H1 (cell line): ENCODE results near the gene FOXQ1. TPM values are rescaled to one million over a fixed set of nuclear protein-coding genes. Genes with fewer than 3 reads are reported as not detected.

Experiments used
- CTCF ChIA-PET: fragments of 300-600 bp; sonication (Branson Sonifier 250); formaldehyde crosslinking; loops from one replicate; lab custom pipeline; 2021; ENCODE audit not compliant: partially characterized antibody; lab: Charles Lee
- POLR2A ChIA-PET: fragments of 300-600 bp; sonication (Branson Sonifier 250); formaldehyde crosslinking; loops from one replicate; lab custom pipeline; 2021; ENCODE audit warnings: inconsistent platforms; ENCODE audit not compliant: partially characterized antibody; lab: Charles Lee
- DNase-seq, 2 experiments: peaks; one replicate each; pipeline versions ENCODE4 v3.0.0 to v3.0.0-alpha.2; 2010 to 2022; ENCODE audit warnings: low spot score in 2 of 2, low read depth in 1 of 2, mixed read lengths in 1 of 2
- FAIRE-seq: peaks from 2 replicates; lab custom pipeline; 2011; peaks lifted over from hg19 to GRCh38; lab: Jason Lieb, UNC
- H2AFZ ChIP-seq: 2 replicates; pipeline ENCODE4 v1.8.1; 2012; ENCODE audit warnings: low read length, inconsistent platforms
- H2AK5ac ChIP-seq: 2 replicates; pipeline ENCODE4 v1.6.1; 2013; ENCODE audit warnings: low read depth, low read length
- H2BK120ac ChIP-seq: replicated peaks from 2 replicates; pipeline ENCODE3; 2013; ENCODE audit warnings: low read depth, low read length, inconsistent platforms
- H2BK12ac ChIP-seq: 2 replicates; pipeline ENCODE4 v1.6.1; 2013; ENCODE audit warnings: low read depth, low read length
- H2BK15ac ChIP-seq: 2 replicates; pipeline ENCODE4 v1.6.1; 2013; ENCODE audit warnings: low read length
- H2BK20ac ChIP-seq: 2 replicates; pipeline ENCODE4 v1.6.1; 2013; ENCODE audit warnings: low read length
- H2BK5ac ChIP-seq: 2 replicates; pipeline ENCODE4 v1.6.1; 2013; ENCODE audit warnings: low read depth, low read length
- H3K14ac ChIP-seq: 2 replicates; pipeline ENCODE4 v1.6.1; 2013; ENCODE audit warnings: inconsistent platforms; ENCODE audit not compliant: insufficient read length
- H3K18ac ChIP-seq: 2 replicates; pipeline ENCODE4 v1.6.1; 2013; ENCODE audit warnings: low read length; ENCODE audit errors: extremely low read depth
- H3K23ac ChIP-seq: 2 replicates; pipeline ENCODE4 v1.6.1; 2013; ENCODE audit warnings: inconsistent platforms; ENCODE audit not compliant: insufficient read length
- H3K23me2 ChIP-seq: 2 replicates; pipeline ENCODE4 v1.6.1; 2013; ENCODE audit warnings: low read depth, low read length
- H3K27ac ChIP-seq: 2 replicates; pipeline ENCODE4 v1.6.1; 2011; ENCODE audit warnings: low read depth, low read length, inconsistent platforms
- H3K27me3 ChIP-seq, 4 experiments: replicated peaks in 1 of 4; 1 replicate in 1 of 4; 2 replicates in 3 of 4; pipeline versions ENCODE4 v1.6.1 to v1.8.1; 2011 to 2013; ENCODE audit warnings: low read length in 3 of 4, mild to moderate bottlenecking in 3 of 4, inconsistent platforms in 2 of 4, mixed read lengths in 2 of 4, moderate library complexity in 1 of 4; ENCODE audit not compliant: control insufficient read depth in 3 of 4, insufficient read depth in 3 of 4; ENCODE audit errors: extremely low read depth in 1 of 4
- H3K36me3 ChIP-seq, 4 experiments: 2 replicates each; pipeline versions ENCODE4 v1.6.1 to v1.8.1; 2011 to 2013; ENCODE audit warnings: mild to moderate bottlenecking in 4 of 4, low read length in 3 of 4, moderate library complexity in 2 of 4, control low read depth in 1 of 4, inconsistent platforms in 1 of 4; ENCODE audit not compliant: insufficient read depth in 4 of 4, control insufficient read depth in 2 of 4
- H3K4ac ChIP-seq: replicated peaks from 2 replicates; pipeline ENCODE3; 2013; ENCODE audit warnings: low read length, low read depth, mixed read lengths, inconsistent platforms; ENCODE audit not compliant: insufficient read length
- H3K4me1 ChIP-seq, 4 experiments: replicated peaks in 1 of 4; 1 replicate in 1 of 4; 2 replicates in 3 of 4; pipeline versions ENCODE4 v1.6.1 to v1.8.1; 2011 to 2013; ENCODE audit warnings: low read length in 3 of 4, inconsistent platforms in 2 of 4, mixed read lengths in 1 of 4; ENCODE audit not compliant: insufficient read depth in 4 of 4, control insufficient read depth in 3 of 4
- H3K4me2 ChIP-seq, 2 experiments: 2 replicates each; pipeline versions ENCODE4 v1.6.1 to v1.8.1; 2011 to 2013; ENCODE audit warnings: low read depth in 2 of 2, low read length in 2 of 2, control low read depth in 1 of 2, inconsistent platforms in 1 of 2, mild to moderate bottlenecking in 1 of 2; ENCODE audit not compliant: insufficient read depth in 1 of 2
- H3K4me3 ChIP-seq, 4 experiments: fragments of 200-600, 300-600 bp in 1 of 4; sonication (generic), shearing (Covaris generic), sonication (Bioruptor Twin) in 1 of 4; 2 replicates each; pipeline versions ENCODE4 v1.5.1 to v1.8.1; 2011 to 2016; ENCODE audit warnings: low read length in 4 of 4, low read depth in 3 of 4, control low read depth in 2 of 4, inconsistent platforms in 2 of 4, mild to moderate bottlenecking in 2 of 4, mixed read lengths in 1 of 4, moderate library complexity in 1 of 4; ENCODE audit not compliant: insufficient read depth in 2 of 4; ENCODE audit errors: extremely low read depth in 1 of 4
- H3K56ac ChIP-seq: replicated peaks from 2 replicates; pipeline ENCODE3; 2013; ENCODE audit warnings: low read depth, mild to moderate bottlenecking, mixed read lengths, low read length, inconsistent platforms; ENCODE audit not compliant: insufficient read length
- H3K79me1 ChIP-seq: 2 replicates; pipeline ENCODE4 v1.6.1; 2013; ENCODE audit warnings: low read depth, low read length, control low read depth
- H3K79me2 ChIP-seq, 2 experiments: 2 replicates each; pipeline versions ENCODE4 v1.6.1 to v1.8.1; 2012 to 2013; ENCODE audit warnings: low read length in 2 of 2, mild to moderate bottlenecking in 2 of 2, inconsistent platforms in 1 of 2; ENCODE audit not compliant: insufficient read depth in 2 of 2, control insufficient read depth in 1 of 2
- H3K9ac ChIP-seq, 4 experiments: replicated peaks in 1 of 4; 1 replicate in 1 of 4; 2 replicates in 3 of 4; pipeline versions ENCODE4 v1.6.1 to v1.8.1; 2011 to 2013; ENCODE audit warnings: low read depth in 3 of 4, low read length in 3 of 4, control low read depth in 2 of 4, mild to moderate bottlenecking in 2 of 4, moderate library complexity in 2 of 4, inconsistent platforms in 1 of 4; ENCODE audit errors: extremely low read depth in 1 of 4
- H3K9me3 ChIP-seq, 2 experiments: 2 replicates each; pipeline versions ENCODE4 v1.6.1 to v1.8.1; 2012 to 2013; ENCODE audit warnings: mild to moderate bottlenecking in 2 of 2, moderate library complexity in 2 of 2, control low read depth in 1 of 2, inconsistent platforms in 1 of 2, low read depth in 1 of 2, low read length in 1 of 2, mixed read lengths in 1 of 2; ENCODE audit not compliant: insufficient read depth in 2 of 2
- H4K20me1 ChIP-seq, 2 experiments: replicated peaks in 1 of 2; 2 replicates each; pipeline versions ENCODE3 to v1.8.1; 2011 to 2013; ENCODE audit warnings: inconsistent platforms in 2 of 2, low read length in 2 of 2, mild to moderate bottlenecking in 1 of 2; ENCODE audit not compliant: insufficient read depth in 2 of 2, control insufficient read depth in 1 of 2
- H4K5ac ChIP-seq: 2 replicates; pipeline ENCODE4 v1.6.1; 2013; ENCODE audit warnings: low read length, low read depth, mixed read lengths, inconsistent platforms; ENCODE audit not compliant: insufficient read length
- H4K8ac ChIP-seq: 2 replicates; pipeline ENCODE4 v1.8.0; 2013; ENCODE audit warnings: mild to moderate bottlenecking, moderate library complexity, low read length, inconsistent platforms; ENCODE audit not compliant: insufficient read depth; ENCODE audit errors: extremely low read depth
- H4K91ac ChIP-seq: replicated peaks from 2 replicates; pipeline ENCODE3; 2013; ENCODE audit warnings: low read length, mixed read lengths, inconsistent platforms; ENCODE audit not compliant: insufficient read length
- BCL11A ChIP-seq, 2 experiments: IDR thresholded peaks; one replicate each; pipeline ENCODE4 v1.6.1; 2011; ENCODE audit warnings: low read depth in 2 of 2, low read length in 2 of 2, mild to moderate bottlenecking in 2 of 2
- CBX5 ChIP-seq: fragments of 300-800, 300-1000 bp; sonication (generic); IDR thresholded peaks from 2 replicates; pipeline ENCODE4 v1.7.1; 2016; ENCODE audit warnings: antibody characterized with exemption, low read length, low read depth
- GTF2F1 ChIP-seq: IDR thresholded peaks from 2 replicates; pipeline ENCODE4 v1.6.1; 2012; ENCODE audit warnings: low read depth, low read length, improper control_type of control experiment, borderline replicate concordance
- HDAC2 ChIP-seq, 2 experiments: fragments of 300-600 bp in 1 of 2; sonication (generic) in 1 of 2; IDR thresholded peaks; 2 replicates each; pipeline ENCODE4 v1.6.1; 2011 to 2012; ENCODE audit warnings: low read depth in 2 of 2, low read length in 2 of 2, mild to moderate bottlenecking in 2 of 2, moderate library complexity in 2 of 2, borderline replicate concordance in 1 of 2, inconsistent platforms in 1 of 2
- RBBP5 ChIP-seq: IDR thresholded peaks from 2 replicates; pipeline ENCODE4 v1.7.1; 2012; ENCODE audit warnings: low read depth, mild to moderate bottlenecking, inconsistent platforms, low read length, moderate library complexity, borderline replicate concordance
- YY1 ChIP-seq: IDR thresholded peaks from 2 replicates; pipeline ENCODE4 v1.6.1; 2011; ENCODE audit warnings: low read depth, mild to moderate bottlenecking, low read length
- whole genome bisulfite sequencing, 2 experiments: shearing (Covaris generic) in 1 of 2; methylation state at CpG; one replicate each; pipeline versions ENCODE4 v1.1.6 to v1.1.7; 2013 to 2015; ENCODE audit warnings: low lambda C conversion rate in 2 of 2, mixed read lengths in 2 of 2, inconsistent platforms in 1 of 2, low coverage in 1 of 2, missing lambda C conversion rate in 1 of 2; ENCODE audit not compliant: insufficient replicate concordance in 2 of 2, insufficient coverage in 1 of 2, insufficient read length in 1 of 2; ENCODE audit errors: extremely low coverage in 1 of 2, missing lambda C conversion rate in 1 of 2; 5-methylcytosine and 5-hydroxymethylcytosine counted together
- polyA plus RNA-seq, 7 experiments: library from polyadenylated mRNA; depleted of rRNA in 3 of 7; stranded (reverse) in 5 of 7; unstranded in 2 of 7; fragments of >200 nt in 5 of 7; fragments of 200-250 nt in 2 of 7; gene quantifications; 1 replicate in 5 of 7; 2 replicates in 1 of 7; 4 replicates in 1 of 7; pipeline versions ENCODE4 v1.2.1 to v1.2.3, GENCODE V29; 2011 to 2013; ENCODE audit warnings: missing spikeins in 2 of 7, mixed read lengths in 2 of 7
- total RNA-seq: library from RNA; stranded (reverse); fragmentation: NEBNext Ultra II Directional; extraction: Animal tissue kit (Norgen Biotek cat#: 25700); gene quantifications from 2 replicates; pipeline ENCODE4 v1.2.1, GENCODE V29; 2021

FOXQ1 gene
- total and polyA plus RNA-seq, 2 of the 8 experiments (the other 6 are each of a cell fraction or from before 2014, with no cell fraction given): 0.03 TPM; not detected in 1

DNA sequence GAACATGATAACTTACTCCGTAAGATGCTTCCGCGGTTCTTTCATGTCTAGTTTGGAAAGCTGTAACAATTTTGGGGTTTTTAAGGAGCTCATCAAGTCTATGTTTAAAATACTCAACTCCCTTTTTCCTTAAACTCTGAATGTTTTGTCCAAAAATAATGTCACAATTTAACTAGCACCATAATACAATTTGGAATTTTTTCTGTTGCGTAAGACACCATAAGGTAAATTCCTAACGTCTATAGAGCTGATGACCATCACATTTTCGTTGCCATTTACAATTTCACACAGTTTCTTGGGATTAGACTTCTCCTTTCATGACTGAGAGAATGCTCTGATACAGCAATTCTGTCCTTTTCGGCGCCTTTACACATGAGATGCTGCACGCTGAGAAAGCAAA, 50.7 kb downstream of the FOXQ1 start:
- TF ChIP-seq GTF2F1: no peak
- TF ChIP-seq RBBP5: no peak
- no peak for TF ChIP-seq HDAC2 (IDR thresholded peaks at IDR 0.05; ENCODE audit: borderline replicate concordance in 1 of 2, low read depth in 2 of 2, low read length in 2 of 2)
- no peak for TF ChIP-seq BCL11A (IDR thresholded peaks at IDR 0.05; ENCODE audit: low read depth in 2 of 2, low read length in 2 of 2)
- TF ChIP-seq YY1: no peak
- TF ChIP-seq CBX5: no peak
- DNase-seq (no peak), FAIRE-seq (no peak)
- Histone ChIP-seq H4K5ac (no peak overlapping the region), H3K23me2 (no peaks in the 10 kb centered on the region), H3K79me1 (no peaks in the 10 kb centered on the region), H3K23ac (no peak overlapping the region), H2BK120ac (no peak overlapping the region), H2BK12ac (no peak overlapping the region), H3K9me3 (no peaks in the 10 kb centered on the region), H2BK5ac (no peak overlapping the region), H3K27ac (no peak overlapping the region), H4K91ac (no peak overlapping the region), H4K20me1 (no peaks in the 10 kb centered on the region), H2BK15ac (no peak overlapping the region), H4K8ac (no peak overlapping the region), H3K4me1 (peaks cover 0 to 6% (median 0%) of the 10 kb centered on the region in 4 experiments; a peak in 1 of 7 replicates), H3K4me2 (no peak overlapping the region), H3K4ac (no peak overlapping the region), H2AK5ac (no peak overlapping the region), H3K56ac (no peak overlapping the region), H3K79me2 (no peaks in the 10 kb centered on the region), H2BK20ac (no peak overlapping the region), H3K14ac (no peak overlapping the region), H3K4me3 (no peak overlapping the region), H3K9ac (no peak overlapping the region), H2AFZ (no peak overlapping the region), H3K18ac (no peak overlapping the region), H3K27me3 (0 out of 7 replicates have a peak, but pooled peaks cover 0 to 3% (median 1%) of the 10 kb centered on the region in 4 experiments), H3K36me3 (no peaks in the 10 kb centered on the region)
- 94% methylated on average over 9 of the region's 9 CpGs; no CpG with 5 or more reads in 1 of the 2 experiments for whole genome bisulfite sequencing, 2 experiments
- ChIA-PET CTCF (interaction anchor here (1.0 to 3.2 kb wide), 5 partner anchors 8 to 451 kb away, joined by 3 to 12 read pairs (median 4); no protein-coding TSS in a partner anchor), POLR2A (interaction anchor here (0.7 kb wide), 1 partner anchor 46 kb away, joined by 3 read pairs; no protein-coding TSS in a partner anchor)
